Glomerular visceral epithelial cell (primary cell): ENCODE results near the gene SYVN1.
"Not testable (repeated sequence)": the region's sequence is repeated elsewhere in the genome, so short reads cannot be mapped to it uniquely, and the experiment has no call there.

ENCODE experiments used
- DNase-seq: peaks from one replicate; pipeline ENCODE4 v3.0.0-alpha.2; 2016; ENCODE audit errors: extremely low spot score

The SYVN1 gene

GRCh38 chr11:65151331-65151899 lies 17.1 kb upstream of the SYVN1 start:
- DNase-seq, result no peak

DNA sequence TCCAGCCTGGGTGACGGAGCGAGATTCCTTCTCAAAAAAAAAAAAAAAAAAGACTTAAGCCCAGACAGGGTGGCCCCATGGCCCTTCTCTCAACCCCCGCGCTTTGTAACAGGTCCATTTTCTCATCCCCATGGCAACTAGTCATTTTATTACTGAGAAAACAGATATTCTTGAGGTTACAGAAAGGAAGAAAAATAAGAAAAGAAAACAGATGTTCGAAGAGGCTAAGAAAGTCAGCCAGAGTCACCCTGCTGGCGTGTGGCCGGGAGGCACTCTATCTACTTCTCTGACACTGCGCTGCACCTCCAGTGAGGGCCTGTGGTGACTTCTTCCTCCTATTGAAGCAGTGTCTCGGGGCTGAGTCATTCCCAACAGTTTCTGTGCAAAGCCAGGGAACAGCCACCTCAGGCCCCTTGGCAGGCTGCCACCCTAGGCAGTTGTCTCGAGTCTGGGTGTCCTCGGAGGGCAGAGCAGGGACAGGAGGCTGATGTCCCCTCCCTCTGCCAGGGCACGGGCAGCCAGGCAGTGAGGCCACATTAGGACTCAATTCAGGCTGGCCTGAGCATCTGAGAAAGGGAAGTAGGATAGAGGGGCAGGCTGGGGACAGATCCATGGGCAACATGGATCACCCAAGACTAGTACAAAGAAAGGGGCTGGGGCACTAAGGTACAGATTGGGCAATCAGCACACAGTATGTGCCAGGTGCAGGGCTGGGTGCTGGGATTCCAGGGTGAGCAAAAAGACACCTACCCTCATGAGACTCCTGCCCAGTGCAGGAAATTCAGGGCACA lies 16.4 kb upstream of the SYVN1 start:
- DNase-seq, result peak; percentile 89

- DNase-seq, result not testable (repeated sequence)
These were observed 15.8 kb upstream of the SYVN1 start for GRCh38 chr11:65150131-65150508.

GRCh38 chr11:65148657-65149056 lies 14.3 kb upstream of the SYVN1 start:
- DNase-seq, result no peak

DNA sequence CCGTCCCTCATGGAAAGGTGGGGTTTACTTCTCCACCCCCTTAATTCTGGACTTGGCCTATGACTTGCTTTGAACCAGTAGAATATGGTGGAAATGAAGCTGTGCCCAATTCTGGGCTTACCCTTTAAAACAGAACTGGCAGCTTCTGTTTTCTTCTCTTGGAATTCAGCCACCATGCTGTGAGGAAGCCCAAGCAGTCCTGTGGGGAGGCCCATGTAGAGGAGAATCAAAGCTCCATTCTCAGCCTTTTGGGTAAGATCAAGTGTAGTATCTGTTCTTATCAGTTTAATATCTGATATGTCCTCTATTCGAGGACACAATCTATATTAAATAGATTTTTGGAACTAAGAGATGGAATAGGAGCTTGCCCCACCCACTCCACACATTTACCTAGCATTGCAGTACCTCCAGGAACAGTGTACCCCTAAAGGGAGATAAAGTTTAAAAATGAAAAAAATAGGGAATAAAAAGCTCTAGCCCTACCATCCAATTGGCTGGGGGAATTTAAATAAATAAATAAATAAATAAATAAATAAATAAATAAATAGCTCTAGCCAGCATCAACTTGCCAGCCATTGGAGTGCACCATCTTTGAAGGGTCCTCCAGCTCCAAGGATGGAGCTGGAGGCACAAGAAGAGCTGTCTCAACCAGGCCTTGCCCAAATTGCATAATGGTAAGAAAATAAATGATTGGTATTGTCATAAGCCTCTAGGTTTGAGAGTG lies 13.2 kb upstream of the SYVN1 start:
- DNase-seq, result no peak

GRCh38 chr11:65141896-65142494 lies 7.7 kb upstream of the SYVN1 start:
- no peak for DNase-seq

DNA sequence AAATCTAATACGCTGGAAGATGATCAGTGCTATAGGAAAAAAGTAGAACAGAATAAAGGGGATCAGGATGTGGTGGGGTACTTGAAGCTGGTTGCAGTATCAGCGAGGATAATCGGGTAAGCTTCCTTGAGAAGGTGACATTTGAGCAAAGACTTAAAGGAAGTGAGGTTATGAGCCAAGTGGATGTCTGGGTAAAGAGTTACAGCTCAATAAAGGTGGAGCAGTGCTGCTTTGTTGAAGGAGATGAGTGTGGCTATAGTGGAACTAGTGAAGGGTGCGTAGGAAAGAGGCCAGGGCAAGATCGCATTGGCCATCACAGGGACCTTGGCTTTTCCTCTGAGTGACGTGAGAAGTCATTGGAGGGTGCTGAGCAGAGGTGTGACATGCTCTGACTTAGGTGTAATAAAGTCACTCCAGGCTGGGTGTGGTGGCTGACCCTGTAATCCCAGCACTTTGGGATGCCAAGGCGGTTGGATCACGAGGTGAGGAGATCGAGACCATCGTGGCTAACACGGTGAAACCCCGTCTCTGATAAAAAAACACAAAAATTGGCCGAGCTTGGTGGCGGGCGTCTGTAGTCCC lies 2.3 kb upstream of the SYVN1 start:
- DNase-seq, result no peak

GRCh38 chr11:65135633-65136145 lies 1.4 kb upstream of the SYVN1 start:
- DNase-seq, result no peak

- DNase-seq, result peak; percentile 95
These were observed 773 bp upstream of the SYVN1 start for GRCh38 chr11:65134952-65135632.

DNA sequence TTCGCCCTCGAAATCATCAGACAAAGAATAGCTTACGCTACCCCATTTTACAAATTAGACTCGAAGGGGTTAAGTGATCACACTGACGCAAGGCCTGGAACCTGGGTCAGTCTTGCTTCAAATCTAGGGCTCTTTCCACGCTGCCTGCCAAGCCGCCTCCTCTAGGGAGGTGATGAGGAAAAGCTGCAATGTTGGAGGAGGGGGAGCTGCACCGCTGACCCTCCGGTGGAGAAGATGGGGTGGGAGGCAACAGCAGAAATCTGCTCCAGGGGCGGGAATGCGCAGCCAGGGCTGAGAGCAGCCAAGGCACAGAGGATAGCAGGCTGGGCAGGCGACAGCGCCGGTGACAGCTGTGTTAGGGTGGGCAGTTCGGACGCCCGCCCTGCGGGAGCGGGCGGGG lies 595 bp downstream of the SYVN1 start:
- no peak for DNase-seq

- peak; percentile 48 for DNase-seq
These were observed 1.2 kb downstream of the SYVN1 start for GRCh38 chr11:65132988-65133700.

DNA sequence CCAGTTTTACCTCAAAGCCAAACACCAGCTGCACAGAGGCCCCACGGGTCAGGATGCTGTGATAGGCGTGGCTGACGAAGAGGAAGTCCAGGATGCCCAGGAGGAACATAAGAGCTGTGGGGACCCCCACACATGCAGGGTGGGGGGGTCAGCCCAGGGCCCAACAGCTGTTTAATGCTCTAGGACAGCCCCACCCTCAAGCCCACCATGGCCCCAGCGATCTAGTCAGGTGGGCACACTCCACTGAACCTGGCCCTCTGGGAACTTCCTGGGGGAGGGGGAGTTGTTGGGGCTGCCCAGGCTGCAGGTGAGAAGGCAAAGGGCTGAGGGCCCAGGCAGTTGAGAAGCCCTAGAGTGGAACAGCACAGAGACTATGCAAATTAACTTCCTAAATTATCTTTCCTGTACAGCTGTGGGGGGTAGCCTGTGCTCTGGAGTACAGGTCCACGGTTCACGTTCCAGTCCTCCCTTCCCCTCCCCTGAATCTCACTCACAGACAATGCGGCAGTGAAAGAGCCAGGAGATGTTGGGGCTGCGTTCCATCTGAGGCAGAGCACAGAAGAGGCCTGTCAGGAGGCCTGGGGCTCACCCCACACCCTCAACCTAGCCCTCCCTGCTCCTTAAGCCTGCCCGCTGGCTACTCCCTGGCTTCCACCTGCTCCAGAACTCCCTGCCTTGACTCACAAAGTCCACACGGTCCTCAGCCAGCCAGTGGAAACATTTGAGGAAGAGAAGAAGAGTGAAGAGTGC lies 1.9 kb downstream of the SYVN1 start:
- no peak for DNase-seq

DNA sequence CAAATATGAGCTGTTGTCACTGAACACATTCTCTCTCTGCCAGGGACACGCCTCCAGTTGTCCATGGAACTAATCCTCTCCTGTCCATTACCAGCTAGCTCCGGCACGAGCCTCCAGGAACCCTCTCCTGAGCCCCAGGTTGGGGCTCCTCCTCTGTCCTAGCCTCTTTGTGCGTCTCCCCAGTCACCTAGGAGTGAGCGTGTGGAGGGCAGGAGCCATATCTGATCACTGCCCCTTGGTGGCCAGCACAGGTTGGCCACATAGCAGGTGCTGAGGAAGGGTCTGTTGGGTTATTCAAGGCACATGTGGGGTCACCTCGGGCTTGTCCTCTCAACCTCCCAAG lies 2.5 kb downstream of the SYVN1 start:
- DNase-seq, result no peak

GRCh38 chr11:65131417-65131776 lies 2.9 kb downstream of the SYVN1 start:
- DNase-seq, result no peak

- no peak for DNase-seq
These were observed 3.5 kb downstream of the SYVN1 start for GRCh38 chr11:65130631-65131416.

- no peak for DNase-seq
These were observed 4.5 kb downstream of the SYVN1 start for GRCh38 chr11:65129649-65130441.

- DNase-seq, result no peak
These were observed 5.9 kb downstream of the SYVN1 start for GRCh38 chr11:65128182-65129145.
